HepG2 (cell line): ENCODE data around the gene PHACTR3. TPM values are rescaled to one million over a fixed set of nuclear protein-coding genes. Genes with fewer than 3 reads are reported as not detected.

Experiments used
- ATAC-seq: fragments of 200-7000 bp; cut with Tn5 transposase; 3 replicates; pipeline ENCODE4 v1.9.1; 2020; ENCODE audit warnings: mild to moderate bottlenecking, moderate library complexity
- BruUV-seq: library from RNA; stranded (reverse); fragments of 400-500 nt; replicated peaks from 2 replicates; lab custom pipeline; 2021; lab: Mats Ljungman, UMichigan
- CTCF ChIA-PET: fragments of 300-600 bp; formaldehyde crosslinking; extraction: SDS; loops from one replicate; lab custom pipeline; 2021; ENCODE audit warnings: low total read pairs, inconsistent platforms, low intra/inter-chr PET ratio; lab: Yijun Ruan, JAX
- POLR2A ChIA-PET: fragments of 350-600 bp; sonication (Branson Sonifier 250); formaldehyde crosslinking; loops from one replicate; lab custom pipeline; 2020; ENCODE audit warnings: antibody characterized with exemption, inconsistent platforms; lab: Yijun Ruan, JAX
- DNase-seq: peaks from one replicate; pipeline ENCODE4 v3.0.0-alpha.2; 2015; ENCODE audit warnings: low spot score
- FAIRE-seq: peaks from 3 replicates; lab custom pipeline; 2011; peaks lifted over from hg19 to GRCh38; lab: Jason Lieb, UNC
- H2AFZ ChIP-seq: one replicate; pipeline ENCODE4 v1.6.1; 2011; ENCODE audit warnings: low read length, inconsistent platforms
- H3K27ac ChIP-seq: fragments of 300-600 bp; 3 replicates; pipeline ENCODE4 v1.8.0; 2011; ENCODE audit warnings: mixed run types, mild to moderate bottlenecking, mixed read lengths, low read length, inconsistent platforms; ENCODE audit not compliant: insufficient read depth; ENCODE audit errors: extremely low read length
- H3K27me3 ChIP-seq, 2 experiments: fragments of 200-600 bp in 1 of 2; 2 replicates in 1 of 2; 3 replicates in 1 of 2; pipeline versions ENCODE4 v1.6.0 to v1.8.0; 2011; ENCODE audit warnings: low read length in 2 of 2, mild to moderate bottlenecking in 2 of 2, moderate library complexity in 2 of 2, inconsistent platforms in 1 of 2; ENCODE audit not compliant: insufficient read depth in 2 of 2, control insufficient read depth in 1 of 2
- H3K36me3 ChIP-seq, 2 experiments: fragments of 200-600 bp in 1 of 2; replicated peaks in 1 of 2; 2 replicates in 1 of 2; 3 replicates in 1 of 2; pipeline versions ENCODE4 v1.5.1 to v1.8.0; 2011; ENCODE audit warnings: low read length in 2 of 2, inconsistent platforms in 1 of 2; ENCODE audit not compliant: insufficient read depth in 2 of 2, control insufficient read depth in 1 of 2
- H3K4me1 ChIP-seq: 2 replicates; pipeline ENCODE4 v1.5.1; 2012; ENCODE audit warnings: low read length, inconsistent platforms; ENCODE audit not compliant: insufficient read depth
- H3K4me2 ChIP-seq: 2 replicates; pipeline ENCODE4 v1.6.0; 2011; ENCODE audit warnings: low read depth, low read length, inconsistent platforms
- H3K4me3 ChIP-seq, 3 experiments: fragments of 200-600 bp in 1 of 3; sonication (generic), shearing (Covaris generic) in 1 of 3; replicated peaks in 1 of 3; 2 replicates each; pipeline ENCODE4 v1.5.1; 2011 to 2016; ENCODE audit warnings: low read length in 3 of 3, inconsistent platforms in 2 of 3, low read depth in 2 of 3, mild to moderate bottlenecking in 2 of 3, control low read depth in 1 of 3, mixed read lengths in 1 of 3; ENCODE audit not compliant: insufficient read depth in 1 of 3
- H3K79me2 ChIP-seq: one replicate; pipeline ENCODE4 v1.6.1; 2011; ENCODE audit warnings: low read length, inconsistent platforms; ENCODE audit not compliant: insufficient read depth
- H3K9ac ChIP-seq: 2 replicates; pipeline ENCODE4 v1.6.0; 2011; ENCODE audit warnings: mild to moderate bottlenecking, low read depth, low read length, inconsistent platforms; ENCODE audit not compliant: insufficient read depth
- H3K9me3 ChIP-seq: 2 replicates; pipeline ENCODE4 v1.5.1; 2012; ENCODE audit warnings: mild to moderate bottlenecking, low read length
- H4K20me1 ChIP-seq: 2 replicates; pipeline ENCODE4 v1.6.0; 2011; ENCODE audit warnings: inconsistent platforms, mild to moderate bottlenecking, low read length, moderate library complexity; ENCODE audit not compliant: insufficient read depth
- AFF4 ChIP-seq: sonication (generic); formaldehyde crosslinking; IDR thresholded peaks from 2 replicates; pipeline ENCODE4 v1.4.0; 2020; ENCODE audit warnings: missing genetic modification reagents
- AGO1 ChIP-seq: fragments of 200-400 bp; formaldehyde crosslinking; IDR thresholded peaks from 2 replicates; pipeline ENCODE4 v1.6.1; 2017; ENCODE audit warnings: mild to moderate bottlenecking, low read depth, low read length, moderate library complexity; ENCODE audit not compliant: poor library complexity, severe bottlenecking
- EEA1 ChIP-seq: sonication (generic); formaldehyde crosslinking; IDR thresholded peaks from 2 replicates; pipeline ENCODE4 v1.5.1; 2020; ENCODE audit warnings: mild to moderate bottlenecking, missing genetic modification reagents, borderline replicate concordance
- HNRNPL ChIP-seq: fragments of 200-400 bp; formaldehyde crosslinking; IDR thresholded peaks from 2 replicates; pipeline ENCODE4 v1.6.1; 2017; ENCODE audit warnings: mild to moderate bottlenecking, low read depth, low read length
- MED1 ChIP-seq: sonication (generic); formaldehyde crosslinking; IDR thresholded peaks from 2 replicates; pipeline ENCODE4 v1.4.0; 2020; ENCODE audit warnings: missing genetic modification reagents
- PRMT3 ChIP-seq: sonication (generic); formaldehyde crosslinking; IDR thresholded peaks from 2 replicates; pipeline ENCODE4 v1.8.1; 2022; ENCODE audit warnings: low read depth, mild to moderate bottlenecking, moderate library complexity, missing genetic modification reagents, borderline replicate concordance
- PTBP1 ChIP-seq: fragments of 200-400 bp; formaldehyde crosslinking; IDR thresholded peaks from 2 replicates; pipeline ENCODE4 v1.6.1; 2018; ENCODE audit warnings: low read length, low read depth; ENCODE audit not compliant: poor library complexity, severe bottlenecking
- ZKSCAN8 ChIP-seq: IDR thresholded peaks from 2 replicates; pipeline ENCODE4 v1.6.1; 2016; ENCODE audit warnings: borderline replicate concordance, missing genetic modification reagents, missing compliant biosample characterization
- ZNF354B ChIP-seq: sonication (generic); formaldehyde crosslinking; IDR thresholded peaks from 2 replicates; pipeline ENCODE4 v1.8.0; 2022; ENCODE audit warnings: mild to moderate bottlenecking, missing genetic modification reagents
- ZNF672 ChIP-seq: sonication (generic); formaldehyde crosslinking; IDR thresholded peaks from 2 replicates; pipeline ENCODE4 v1.8.1; 2022; ENCODE audit warnings: missing genetic modification reagents
- ZNF724P ChIP-seq: sonication (generic); formaldehyde crosslinking; IDR thresholded peaks from 2 replicates; pipeline ENCODE4 v1.8.0; 2022; ENCODE audit warnings: missing genetic modification reagents, borderline replicate concordance
- WGBS: methylation state at CpG from one replicate; pipeline ENCODE4 v1.1.6; 2017; ENCODE audit warnings: low lambda C conversion rate; 5-methylcytosine and 5-hydroxymethylcytosine counted together
- in situ Hi-C: cut with HindIII; loops from 2 replicates; pipeline ENCODE4 v1.10.0; 2017; ENCODE audit warnings: low pct_unique_long_range_greater_than_20kb; ENCODE audit not compliant: extremely low pct_ligation_motif_present
- intact Hi-C: fragments of 100-400 bp; cut with micrococcal nuclease; formaldehyde crosslinking; loops from one replicate; pipeline ENCODE4 v1.10.0; 2022; ENCODE audit not compliant: unreplicated experiment
- polyA plus RNA-seq, 8 experiments: library from polyadenylated mRNA; depleted of rRNA in 3 of 8; stranded (reverse) in 7 of 8; unstranded in 1 of 8; fragments of >200 nt; fragmentation: Illumina TruSeq in 4 of 8; extraction: Trizol in 4 of 8; gene quantifications; 2 replicates each; pipeline versions ENCODE4 v1.2.1 to v1.2.3, GENCODE V29; 2011 to 2016; ENCODE audit warnings: low read depth in 4 of 8, missing spikeins in 1 of 8, mixed read lengths in 1 of 8; ENCODE audit not compliant: insufficient read depth in 1 of 8
- total RNA-seq, 5 experiments: library from RNA; depleted of rRNA; stranded (reverse); fragments of >200 nt; fragmentation: Illumina TruSeq; extraction: Trizol; gene quantifications; 2 replicates each; pipeline ENCODE4 v1.2.3, GENCODE V29; 2016; ENCODE audit warnings: low read depth in 1 of 5
- TF ChIP-seq, protein P1 (sequence below): sonication (generic); formaldehyde crosslinking; IDR thresholded peaks from 2 replicates; pipeline ENCODE4 v1.8.1; 2022; ENCODE audit warnings: mild to moderate bottlenecking, missing genetic modification reagents
- TF ChIP-seq, protein P2 (sequence below): sonication (generic); formaldehyde crosslinking; IDR thresholded peaks from 2 replicates; pipeline ENCODE4 v1.4.0; 2020; ENCODE audit warnings: missing genetic modification reagents
- TF ChIP-seq, protein P3 (sequence below): sonication (generic); formaldehyde crosslinking; IDR thresholded peaks from 2 replicates; pipeline ENCODE4 v1.4.0; 2020; ENCODE audit warnings: mild to moderate bottlenecking, missing genetic modification reagents

PHACTR3 gene
- total and polyA plus RNA-seq, 2 of the 13 experiments (the other 11 are each of a cell fraction or from before 2014, with no cell fraction given), result not detected

- Histone ChIP-seq H3K36me3 (no peaks in the 10 kb centered on the region), H3K79me2 (no peaks in the 10 kb centered on the region), H3K27me3 (peaks cover 3 to 26% of the 10 kb centered on the region in 2 experiments; a peak in 4 of 5 replicates), H3K9me3 (no peaks in the 10 kb centered on the region), H3K4me2 (no peak overlapping the region), H4K20me1 (peaks cover 2% of the 10 kb centered on the region; the same call in 1 of the 2 replicates), H3K27ac (no peak overlapping the region), H3K4me3 (no peak overlapping the region), H2AFZ (no peak overlapping the region), H3K4me1 (peaks cover 5% of the 10 kb centered on the region), H3K9ac (no peak overlapping the region)
- DNase-seq, result no peak
- ChIA-PET POLR2A (no interaction called here), CTCF (interaction anchor here (2.8 kb wide), 1 partner anchor 151 kb away, joined by 7 read pairs; no protein-coding TSS in a partner anchor)
- intact Hi-C loops (loop anchor here (2.0 to 10.0 kb wide), 2 partner anchors 45 to 255 kb away; no protein-coding TSS in a partner anchor), in situ Hi-C loops (loop anchor here (5.0 kb wide), 1 partner anchor 152 kb away; no protein-coding TSS in a partner anchor)
- FAIRE-seq, result no peak
- ATAC-seq, result no peak
- WGBS, result 11% methylated on average over 3 of the region's 3 CpGs
- BruUV-seq, result no TSS peak
- TF ChIP-seq AFF4, result no peak
- TF ChIP-seq PRMT3 (CRISPR knock-in tag), result no peak
- no peak for TF ChIP-seq PTBP1
- TF ChIP-seq AGO1, result no peak
- TF ChIP-seq, protein P1, sequence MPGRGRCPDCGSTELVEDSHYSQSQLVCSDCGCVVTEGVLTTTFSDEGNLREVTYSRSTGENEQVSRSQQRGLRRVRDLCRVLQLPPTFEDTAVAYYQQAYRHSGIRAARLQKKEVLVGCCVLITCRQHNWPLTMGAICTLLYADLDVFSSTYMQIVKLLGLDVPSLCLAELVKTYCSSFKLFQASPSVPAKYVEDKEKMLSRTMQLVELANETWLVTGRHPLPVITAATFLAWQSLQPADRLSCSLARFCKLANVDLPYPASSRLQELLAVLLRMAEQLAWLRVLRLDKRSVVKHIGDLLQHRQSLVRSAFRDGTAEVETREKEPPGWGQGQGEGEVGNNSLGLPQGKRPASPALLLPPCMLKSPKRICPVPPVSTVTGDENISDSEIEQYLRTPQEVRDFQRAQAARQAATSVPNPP, result no peak
- no peak for TF ChIP-seq HNRNPL
- TF ChIP-seq, protein P2, sequence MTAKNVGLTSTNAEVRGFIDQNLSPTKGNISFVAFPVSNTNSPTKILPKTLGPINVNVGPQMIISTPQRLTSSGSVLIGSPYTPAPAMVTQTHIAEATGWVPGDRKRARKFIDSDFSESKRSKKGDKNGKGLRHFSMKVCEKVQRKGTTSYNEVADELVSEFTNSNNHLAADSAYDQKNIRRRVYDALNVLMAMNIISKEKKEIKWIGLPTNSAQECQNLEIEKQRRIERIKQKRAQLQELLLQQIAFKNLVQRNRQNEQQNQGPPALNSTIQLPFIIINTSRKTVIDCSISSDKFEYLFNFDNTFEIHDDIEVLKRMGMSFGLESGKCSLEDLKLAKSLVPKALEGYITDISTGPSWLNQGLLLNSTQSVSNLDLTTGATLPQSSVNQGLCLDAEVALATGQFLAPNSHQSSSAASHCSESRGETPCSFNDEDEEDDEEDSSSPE (CRISPR knock-in tag), result no peak
- no peak for TF ChIP-seq ZNF672 (CRISPR knock-in tag)
- no peak for TF ChIP-seq ZNF354B
- no peak for TF ChIP-seq MED1 (CRISPR knock-in tag)
- no peak for TF ChIP-seq EEA1 (CRISPR knock-in tag)
- no peak for TF ChIP-seq ZKSCAN8 (CRISPR knock-in tag)
- no peak for TF ChIP-seq ZNF724P (CRISPR knock-in tag)
- TF ChIP-seq, protein P3, sequence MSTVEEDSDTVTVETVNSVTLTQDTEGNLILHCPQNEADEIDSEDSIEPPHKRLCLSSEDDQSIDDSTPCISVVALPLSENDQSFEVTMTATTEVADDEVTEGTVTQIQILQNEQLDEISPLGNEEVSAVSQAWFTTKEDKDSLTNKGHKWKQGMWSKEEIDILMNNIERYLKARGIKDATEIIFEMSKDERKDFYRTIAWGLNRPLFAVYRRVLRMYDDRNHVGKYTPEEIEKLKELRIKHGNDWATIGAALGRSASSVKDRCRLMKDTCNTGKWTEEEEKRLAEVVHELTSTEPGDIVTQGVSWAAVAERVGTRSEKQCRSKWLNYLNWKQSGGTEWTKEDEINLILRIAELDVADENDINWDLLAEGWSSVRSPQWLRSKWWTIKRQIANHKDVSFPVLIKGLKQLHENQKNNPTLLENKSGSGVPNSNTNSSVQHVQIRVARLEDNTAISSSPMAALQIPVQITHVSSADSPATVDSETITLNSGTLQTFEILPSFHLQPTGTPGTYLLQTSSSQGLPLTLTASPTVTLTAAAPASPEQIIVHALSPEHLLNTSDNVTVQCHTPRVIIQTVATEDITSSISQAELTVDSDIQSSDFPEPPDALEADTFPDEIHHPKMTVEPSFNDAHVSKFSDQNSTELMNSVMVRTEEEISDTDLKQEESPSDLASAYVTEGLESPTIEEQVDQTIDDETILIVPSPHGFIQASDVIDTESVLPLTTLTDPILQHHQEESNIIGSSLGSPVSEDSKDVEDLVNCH, result no peak
Observed at GRCh38 chr20:59599941-59600340, 4.4 kb upstream of the PHACTR3 start.
